NCI-H345 (cell line): Measurements from ENCODE around the gene HOXA13.
A peak's percentile ranks its signal among the peaks of the same experiment; 100 is the strongest.

Experiments used
- DNase-seq: peaks from one replicate; lab custom pipeline; 2025; lab: John Stamatoyannopoulos, UW

The HOXA13 gene

GRCh38 chr7:27181795-27182275 lies 18.1 kb downstream of the HOXA13 start:
- no peak for DNase-seq

- no peak for DNase-seq
Observed at GRCh38 chr7:27180431-27181420, 19.2 kb downstream of the HOXA13 start.

DNA sequence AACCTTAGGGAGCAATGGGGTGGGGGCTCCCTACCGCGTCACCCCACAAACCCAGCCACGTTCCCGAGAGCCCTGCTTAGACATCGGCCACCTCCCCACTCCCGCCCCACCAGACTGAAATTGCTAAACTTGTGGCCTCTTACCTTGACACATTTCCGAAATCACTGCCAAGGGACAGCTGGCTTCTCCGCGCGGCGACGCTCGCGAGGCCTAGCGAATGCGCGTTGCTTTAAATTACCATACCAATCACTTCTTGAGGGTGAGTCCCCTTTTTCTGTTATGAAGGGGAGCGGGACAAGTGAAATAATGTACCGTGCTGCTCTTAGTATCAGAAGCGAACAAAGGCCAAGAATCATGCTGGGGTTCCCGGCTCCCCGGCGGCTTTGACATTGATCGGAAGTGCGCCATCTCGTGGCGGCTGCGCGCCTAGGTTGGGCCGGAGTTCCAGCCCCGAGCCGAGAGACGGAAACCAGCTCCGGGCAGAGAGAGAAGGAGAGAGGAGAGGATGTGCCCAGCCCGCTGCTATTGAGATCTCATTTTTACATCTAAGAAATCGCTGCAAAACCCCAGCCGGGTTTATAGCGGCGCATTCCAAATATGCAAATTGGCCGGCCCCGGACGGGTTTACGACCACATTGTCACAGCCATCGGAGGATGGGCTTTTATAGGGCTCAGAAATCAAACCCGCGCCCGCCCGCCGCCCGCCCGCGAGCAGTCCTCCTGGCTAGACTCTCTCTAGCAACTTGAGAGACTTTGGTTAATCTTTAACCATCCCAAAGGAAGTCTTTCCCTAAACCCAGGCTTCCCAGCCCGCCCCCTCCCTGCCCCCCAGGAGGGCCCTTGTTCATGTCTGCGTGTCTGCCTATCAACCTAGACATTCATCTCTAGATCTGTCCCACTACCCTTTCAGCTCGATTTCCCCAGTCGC lies 20.1 kb downstream of the HOXA13 start:
- no peak for DNase-seq

- no peak for DNase-seq
Observed at GRCh38 chr7:27179030-27179429, 20.9 kb downstream of the HOXA13 start.

- no peak for DNase-seq
Observed at GRCh38 chr7:27178366-27178765, 21.5 kb downstream of the HOXA13 start.

GRCh38 chr7:27177795-27178320 lies 22.0 kb downstream of the HOXA13 start:
- no peak for DNase-seq

DNA sequence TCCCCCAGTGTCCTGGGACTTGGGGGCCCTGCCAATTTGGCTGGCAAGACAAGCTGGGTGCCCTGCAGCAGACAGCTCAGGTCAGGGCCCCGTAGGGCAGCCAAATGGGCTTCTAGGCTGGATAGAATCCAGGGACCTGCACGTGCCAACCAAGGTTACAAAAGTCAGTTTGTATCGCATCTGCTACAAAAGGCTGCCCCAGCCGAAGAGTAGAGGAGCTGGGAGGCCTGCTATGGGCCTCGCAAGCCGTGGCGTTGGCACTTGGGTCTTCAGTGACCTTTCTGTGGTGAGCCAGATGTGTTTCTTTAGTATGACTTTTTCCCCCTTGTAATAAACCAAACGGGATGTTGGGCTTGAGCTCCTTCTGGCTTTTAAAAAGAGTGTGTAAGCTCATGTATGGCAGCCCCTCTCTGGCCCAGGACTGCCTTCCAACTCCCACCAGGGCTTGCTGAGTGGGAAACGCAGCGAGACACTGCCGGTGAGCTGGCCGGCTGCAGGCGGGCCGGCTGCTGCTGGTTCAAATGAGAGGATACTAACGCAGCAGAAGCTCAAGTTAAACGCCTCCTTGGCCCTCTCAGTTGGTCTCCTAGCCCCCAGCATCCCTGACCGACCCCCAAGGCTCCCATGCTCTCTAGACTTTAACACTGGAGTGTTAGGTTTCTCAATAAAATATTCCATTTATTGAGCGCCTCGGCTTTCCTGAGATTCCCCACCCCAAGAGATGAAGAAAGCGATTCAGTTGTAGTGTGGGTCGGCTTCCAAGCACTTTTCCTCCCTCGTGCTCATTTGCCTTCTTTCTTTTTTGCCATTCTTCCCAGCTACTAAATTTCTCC lies 22.7 kb downstream of the HOXA13 start:
- DNase-seq: no peak

DNA sequence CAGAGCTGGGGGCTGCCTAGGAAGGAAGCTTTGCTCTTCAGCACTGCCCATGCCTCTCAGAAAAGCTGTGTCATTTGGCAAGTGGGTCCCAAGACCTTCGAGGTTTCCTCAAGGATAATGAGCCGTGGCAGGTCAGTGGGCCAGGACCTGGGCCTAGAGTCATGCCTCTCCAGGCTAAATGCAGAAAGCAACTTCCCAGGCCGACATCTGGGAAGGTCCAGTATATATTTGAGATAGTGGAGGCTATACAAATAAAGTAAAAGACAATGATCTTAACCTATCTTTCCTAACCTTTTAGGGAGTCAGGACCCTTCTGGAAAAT lies 23.4 kb downstream of the HOXA13 start:
- no peak for DNase-seq

DNA sequence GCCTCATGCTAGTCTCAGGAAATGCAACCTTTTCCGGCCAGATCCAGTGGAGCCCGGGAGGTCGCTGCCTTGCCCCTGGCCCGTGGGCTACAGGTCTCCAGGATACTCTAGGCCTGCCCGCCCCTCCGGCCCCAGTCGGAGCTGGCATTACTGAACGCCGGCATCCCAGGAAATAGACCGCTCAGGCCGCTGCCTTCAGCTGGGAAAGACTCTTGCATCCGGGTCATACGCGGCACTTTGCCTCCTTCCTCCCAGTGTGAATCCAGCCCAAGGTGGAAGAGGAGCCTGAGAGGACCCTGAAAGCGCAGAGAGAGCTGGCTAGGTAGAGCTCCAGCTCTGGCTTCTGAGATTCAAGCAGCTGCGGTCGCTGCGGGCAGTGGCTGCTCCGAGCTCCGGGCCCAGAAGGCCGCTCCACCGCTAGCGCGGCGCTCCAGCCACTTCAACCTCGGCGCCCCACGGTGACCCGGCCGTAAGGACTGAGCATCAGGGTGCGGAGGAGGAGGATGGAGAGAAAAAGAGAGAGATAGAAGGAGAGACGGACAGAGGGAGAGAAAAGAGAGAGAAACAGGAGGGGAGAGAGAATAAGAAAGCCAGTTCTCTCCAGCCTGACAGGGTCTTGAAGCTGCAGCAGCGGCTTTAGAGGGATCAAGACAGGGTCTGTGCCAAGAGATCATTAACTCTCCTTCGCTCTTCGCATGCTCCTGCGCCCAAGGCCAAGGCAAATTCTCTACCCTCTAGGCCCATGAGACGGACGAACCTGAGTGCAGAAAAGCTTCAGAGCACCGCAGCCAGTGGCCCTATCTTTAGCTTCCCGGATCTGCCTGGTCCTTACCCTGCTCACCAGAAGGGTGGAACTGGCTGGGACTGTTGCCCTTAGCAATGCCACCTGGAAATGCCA lies 24.0 kb downstream of the HOXA13 start:
- DNase-seq: no peak

DNA sequence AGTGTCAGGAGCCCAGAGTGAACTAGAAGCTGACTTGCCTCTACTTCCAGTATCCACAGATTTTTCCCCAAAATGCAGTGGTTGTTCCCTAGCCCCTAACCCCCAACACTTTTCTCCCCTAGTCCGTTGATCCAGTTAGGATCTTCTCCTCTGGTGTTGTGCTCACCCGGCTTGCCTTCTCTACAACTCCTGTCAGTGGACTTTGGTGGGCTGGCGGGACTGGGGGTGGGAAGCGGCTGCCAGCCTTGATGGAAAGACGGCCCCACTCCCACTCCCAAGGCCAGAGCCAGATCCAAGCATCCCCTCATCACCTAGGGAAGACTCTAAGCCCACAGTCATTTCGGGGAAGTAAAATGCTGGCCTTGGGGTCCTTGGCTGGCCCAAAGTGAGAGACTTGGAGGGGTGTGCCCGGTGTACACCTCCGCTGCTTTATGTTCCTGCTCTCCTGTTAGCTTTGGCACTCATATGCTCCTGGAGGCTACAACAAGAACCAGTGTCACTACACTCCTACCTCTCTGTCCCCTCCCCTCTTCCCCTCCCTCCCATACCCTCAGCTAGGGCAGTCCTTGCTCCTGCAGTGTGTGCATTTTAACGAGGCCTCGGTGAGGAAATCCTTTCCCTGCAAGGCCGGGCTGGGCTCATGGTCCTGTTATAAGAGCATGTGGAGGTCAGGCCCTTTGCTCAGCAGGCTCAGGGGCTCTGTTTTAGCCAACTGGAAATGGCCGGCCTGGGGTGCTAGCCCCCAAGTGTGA lies 24.8 kb downstream of the HOXA13 start:
- DNase-seq: no peak

DNA sequence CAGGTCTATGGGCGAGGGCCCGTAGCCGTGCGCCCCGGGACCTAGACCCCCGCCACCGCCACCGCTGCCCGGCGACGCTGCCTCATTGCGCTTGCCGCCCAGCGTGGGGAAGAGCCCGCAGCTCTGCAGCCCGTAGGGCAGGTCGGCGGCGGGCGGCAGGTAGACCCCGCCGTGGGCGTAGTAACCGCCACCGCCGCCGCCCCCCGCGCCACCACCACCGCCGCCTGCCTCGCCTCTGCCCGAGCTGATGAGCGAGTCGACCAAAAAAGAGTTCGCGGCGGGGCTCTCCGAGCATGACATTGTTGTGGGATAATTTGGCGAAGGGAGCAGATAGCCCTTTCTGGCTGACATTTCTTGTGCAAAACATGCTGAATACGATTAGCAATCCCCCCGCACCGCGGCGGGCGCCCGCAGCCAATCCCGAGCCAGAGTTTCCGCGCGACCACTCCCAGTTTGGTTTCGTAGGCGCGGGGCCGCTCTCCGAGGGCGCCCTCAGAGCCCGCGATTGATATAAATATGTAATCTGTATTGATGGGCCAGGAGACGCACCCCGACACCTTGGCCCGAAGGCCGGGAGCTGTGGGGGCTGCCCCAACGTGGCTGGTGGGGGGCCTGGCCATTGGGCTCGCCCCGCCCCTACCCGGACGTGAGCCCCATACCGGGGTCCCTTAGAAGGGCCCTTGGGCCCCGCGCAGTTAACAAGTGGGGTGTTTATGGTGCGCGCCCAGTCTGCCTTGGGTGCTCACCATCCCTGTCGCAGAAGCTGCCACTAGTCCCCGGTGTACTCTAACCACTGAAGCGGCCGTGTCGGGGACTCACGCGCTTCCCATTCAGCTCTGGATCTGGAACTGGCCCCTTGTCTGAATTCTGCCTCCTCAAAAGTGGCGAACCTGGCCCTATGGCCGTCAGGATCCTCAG lies 25.7 kb downstream of the HOXA13 start, which contains the start of gene HOXA10:
Gene HOXA10, minus strand, starts transcription at position 365 of the 918 bp plus-strand sequence. Its CDS starts 14 bp downstream, at position 351.
- peak; percentile 29 for DNase-seq

DNA sequence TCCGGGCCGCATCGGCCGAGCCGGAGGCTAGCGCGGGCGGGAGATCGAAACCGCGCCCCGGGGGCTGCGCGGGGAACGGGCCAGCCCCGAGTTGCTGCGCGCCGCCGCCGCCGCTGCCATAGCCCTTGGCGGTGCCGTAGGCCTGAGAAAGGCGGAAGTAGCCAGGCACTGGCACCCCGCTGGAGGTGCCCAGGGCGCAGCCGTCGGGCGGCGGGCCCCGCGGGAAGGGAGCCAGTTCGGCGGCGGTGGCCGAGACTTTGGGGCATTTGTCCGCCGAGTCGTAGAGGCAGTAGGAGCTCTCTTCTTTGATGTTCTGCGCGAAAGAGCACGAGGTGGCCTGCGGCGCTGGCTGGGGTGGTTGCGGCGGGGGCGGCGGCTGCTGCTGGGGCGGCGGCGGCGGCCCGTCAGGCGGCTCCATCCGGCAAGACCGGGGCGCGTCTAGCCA lies 26.4 kb downstream of the HOXA13 start:
- DNase-seq: peak; percentile 50

GRCh38 chr7:27172823-27173510 lies 26.9 kb downstream of the HOXA13 start:
- DNase-seq: peak; percentile 29

DNA sequence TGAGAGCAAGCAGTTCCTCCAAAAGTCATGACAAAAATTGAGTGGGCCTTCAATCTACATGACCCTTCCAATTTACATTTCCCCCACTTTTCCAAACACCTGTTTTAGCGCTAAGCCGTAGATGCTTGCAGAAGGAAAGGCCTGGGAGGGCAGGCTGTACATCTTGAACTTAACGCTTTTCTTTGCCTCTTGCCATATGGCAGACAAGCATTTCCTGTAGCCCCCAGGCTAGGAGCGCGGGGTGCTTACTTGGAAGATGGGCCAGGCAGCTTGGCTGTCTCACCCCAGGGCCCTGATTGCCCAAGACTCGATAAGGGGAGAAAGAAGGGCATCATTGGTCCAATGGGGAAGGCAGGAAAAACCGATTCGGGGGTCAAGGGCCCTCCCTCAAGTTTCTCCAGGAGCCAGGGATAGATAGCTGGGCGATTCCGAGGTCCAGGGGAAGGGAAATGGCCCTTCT lies 27.5 kb downstream of the HOXA13 start:
- DNase-seq: no peak

GRCh38 chr7:27171637-27172314 lies 28.1 kb downstream of the HOXA13 start:
- no peak for DNase-seq

DNA sequence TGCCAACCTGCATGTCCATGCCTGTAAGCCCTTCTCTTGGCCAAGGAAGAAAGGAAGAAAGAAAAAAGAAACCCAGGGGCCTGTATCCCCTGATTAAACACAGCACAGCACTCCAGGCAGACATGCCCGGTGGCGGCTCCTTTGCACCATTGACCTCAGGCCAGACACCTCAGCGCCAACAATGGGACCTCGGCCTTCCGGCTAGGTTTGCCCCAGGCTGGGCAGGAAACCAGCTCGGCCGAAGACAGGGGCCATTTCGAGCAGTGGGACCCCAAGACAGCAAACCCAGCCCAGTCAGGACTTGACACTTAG lies 28.6 kb downstream of the HOXA13 start:
- no peak for DNase-seq
